GM21423 (cell line): ENCODE data around the gene TUT4.

Source experiments
- ATAC-seq: cut with Tn5 transposase; IDR thresholded peaks from one replicate; pipeline ENCODE4 v1.9.1; 2021; ENCODE audit warnings: mild to moderate bottlenecking, moderate library complexity; ENCODE audit not compliant: unreplicated experiment

Gene TUT4

DNA sequence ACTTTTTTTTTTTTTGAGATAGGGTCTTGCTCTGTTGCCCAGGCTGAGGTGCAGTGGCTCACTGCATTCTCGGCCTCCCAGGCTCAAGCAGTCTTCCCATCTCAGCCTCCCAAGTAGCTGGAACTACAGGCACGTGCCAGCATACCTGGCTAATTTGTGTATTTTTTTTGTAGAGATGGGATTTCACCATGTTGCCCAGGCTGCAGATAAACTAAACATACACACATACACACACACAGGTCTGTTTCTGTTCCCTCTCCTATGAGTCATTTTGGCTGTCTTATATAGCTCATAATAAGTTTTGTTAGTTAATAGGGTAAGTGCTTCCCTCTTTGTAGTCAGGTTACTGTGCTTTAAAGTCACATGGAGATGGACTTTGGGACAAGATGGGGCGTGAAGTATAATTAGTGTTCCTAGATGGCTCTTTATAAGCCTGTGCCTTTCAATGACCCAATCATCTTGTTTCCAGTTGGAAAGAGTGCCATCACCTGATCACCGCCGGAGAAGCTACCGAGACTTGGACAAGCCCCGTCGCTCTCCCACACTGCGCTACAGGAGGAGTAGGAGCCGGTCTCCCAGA is 139.4 kb downstream of the TUT4 start:
- no peak for ATAC-seq

GRCh38 chr1:52404975-52405338 is 147.9 kb downstream of the TUT4 start:
- no peak for ATAC-seq

GRCh38 chr1:52404116-52404974 is 148.5 kb downstream of the TUT4 start, which contains the start of the genes ORC1 and PRPF38A:
Gene ORC1 (minus strand): TSS chr1:52404423. CDS start chr1:52402223, 2,200 bp downstream.
Gene PRPF38A (plus strand): TSS chr1:52404602. CDS start chr1:52404750, 148 bp downstream.
- peak; percentile 96 for ATAC-seq

- ATAC-seq: peak; percentile 32
Measured at GRCh38 chr1:52403566-52404115, 149.3 kb downstream of the TUT4 start.

DNA sequence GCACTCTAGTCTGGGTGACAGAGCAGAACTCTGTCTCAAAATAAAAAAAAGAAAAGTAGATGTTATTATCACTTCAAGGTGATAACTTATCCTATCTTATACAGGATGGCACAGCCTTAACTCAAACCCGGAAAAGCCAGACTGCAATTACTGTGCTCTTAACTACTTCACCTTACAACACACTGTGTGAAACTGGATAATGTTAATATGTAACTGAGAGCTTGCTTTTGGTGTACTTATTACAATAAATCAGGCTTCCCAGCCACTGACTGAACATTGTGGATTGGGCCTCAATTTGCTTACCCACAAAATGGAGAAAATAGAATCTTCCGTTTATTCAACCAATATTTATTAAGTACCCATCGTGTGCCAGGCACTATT is 150.0 kb downstream of the TUT4 start:
- no peak for ATAC-seq

DNA sequence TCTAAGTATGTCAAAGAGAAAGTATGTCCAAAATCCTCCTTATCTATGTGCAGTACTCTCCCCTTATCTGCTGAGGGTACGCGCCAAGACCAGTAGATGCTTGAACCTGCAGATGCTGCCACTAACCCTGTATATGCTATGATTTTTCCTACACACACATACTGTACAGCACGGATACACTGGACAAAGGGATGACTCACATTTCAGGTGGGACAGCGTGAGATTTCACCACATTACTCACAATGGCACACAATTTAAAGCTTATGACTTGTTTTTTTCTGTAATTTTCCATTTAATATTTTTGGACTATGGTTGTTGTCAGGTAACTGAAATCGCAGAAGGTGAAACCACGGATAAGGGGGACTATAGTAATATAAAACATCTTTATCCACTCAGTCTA is 152.8 kb downstream of the TUT4 start:
- ATAC-seq: no peak

DNA sequence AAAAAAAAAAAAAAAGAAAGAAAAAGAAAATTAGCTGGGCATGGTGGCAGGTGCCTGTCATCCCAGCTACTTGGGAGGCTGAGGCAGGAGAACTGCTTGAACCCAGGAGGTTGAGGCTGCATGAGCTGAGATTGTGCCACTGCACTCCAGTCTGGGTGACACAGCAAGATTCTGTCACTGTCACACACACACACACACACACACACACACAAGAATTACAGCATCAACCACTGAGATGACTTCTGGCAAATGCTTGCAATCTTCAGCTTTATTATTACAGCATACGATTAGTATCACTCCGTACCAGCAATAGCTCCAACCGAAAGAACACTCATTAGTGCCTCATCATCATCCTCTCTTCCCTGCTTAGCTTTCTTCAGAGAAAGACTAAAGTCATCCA is 153.3 kb downstream of the TUT4 start:
- ATAC-seq: no peak

DNA sequence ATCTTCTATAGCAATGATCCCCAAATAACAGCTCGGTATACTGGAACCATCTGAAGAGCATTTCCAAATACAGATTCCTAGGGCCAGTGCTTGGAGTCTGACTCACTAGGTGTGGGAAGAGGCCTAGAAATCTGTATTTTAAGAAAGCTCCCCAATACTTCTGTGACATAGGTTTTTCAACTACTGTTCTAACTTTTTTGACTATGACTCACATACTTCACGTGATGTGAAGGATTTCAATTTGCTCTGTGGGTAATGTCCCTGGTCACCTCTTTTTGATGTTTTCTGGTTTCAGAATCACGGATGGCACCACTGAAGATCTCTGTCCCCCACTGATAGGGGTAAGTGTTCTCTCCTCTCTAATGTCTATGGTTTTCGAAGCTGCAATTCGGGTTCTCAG is 159.7 kb downstream of the TUT4 start:
- no peak for ATAC-seq

DNA sequence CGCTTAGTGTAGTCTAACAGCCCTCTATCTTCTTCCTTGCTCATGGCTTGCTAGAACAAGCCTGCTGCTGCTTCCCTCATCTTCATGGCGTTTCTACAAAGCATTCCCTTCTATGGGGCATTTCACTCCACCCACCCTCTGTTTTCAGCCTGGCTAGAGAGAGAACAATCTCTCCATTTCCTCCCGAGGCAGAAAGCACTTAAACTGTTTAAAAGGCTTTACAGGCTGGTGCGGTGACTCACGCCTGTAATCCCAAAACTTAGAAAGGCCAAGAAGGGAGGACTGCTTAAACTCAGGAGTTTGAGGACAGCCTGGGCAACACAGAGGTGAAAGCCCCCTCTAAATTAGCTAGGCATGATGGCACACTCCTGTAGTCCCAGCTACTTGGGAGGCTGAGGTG is 166.4 kb downstream of the TUT4 start:
- ATAC-seq: no peak

- ATAC-seq: no peak
Measured at GRCh38 chr1:52385376-52385775, 167.5 kb downstream of the TUT4 start.
